ENCODE data around the gene NABP2.

- TF ChIP-seq CTCF (IDR thresholded peaks at IDR 0.05; ENCODE audit: low read depth, low read length, poor library complexity, severe bottlenecking), result no peak
- no peak for TF ChIP-seq EZH2phosphoT487 (IDR thresholded peaks at IDR 0.05; ENCODE audit: borderline replicate concordance, low read length)
Measured at GRCh38 chr12:56202838-56203237, 21.3 kb upstream of the NABP2 start.
